Upper lobe of left lung (tissue), 4 donors: ENCODE data around the gene UBXN2A.

Source experiments
- CTCF ChIP-seq, 6 experiments: fragments of 450-650 bp in 4 of 6; fragments of 200-600 bp in 2 of 6; sonication (generic) in 2 of 6; IDR thresholded peaks; one replicate each; pipeline ENCODE4 v1.5.1; 2016 to 2019; ENCODE audit warnings: antibody characterized with exemption in 6 of 6
- EP300 ChIP-seq, 4 donors: sonication (generic); formaldehyde crosslinking; IDR thresholded peaks; one replicate each; pipeline ENCODE4 v1.5.1; 2017; ENCODE audit warnings: antibody characterized with exemption in 4 of 4, control low read depth in 2 of 4
- POLR2A ChIP-seq, 4 donors: fragments of 450-650 bp; IDR thresholded peaks; one replicate each; pipeline ENCODE4 v1.5.1; 2016 to 2017; ENCODE audit warnings: antibody characterized with exemption in 4 of 4, mild to moderate bottlenecking in 2 of 4

GRCh38 chr2:24026233-24026632 is 86.0 kb downstream of the UBXN2A start:
- TF ChIP-seq CTCF (IDR thresholded peaks at IDR 0.05) (no peak), EP300 (IDR thresholded peaks at IDR 0.05) (no peak), POLR2A (IDR thresholded peaks at IDR 0.05) (no peak)
